NCI-H128 (cell line): ENCODE results near the gene CLMN.
"Not testable (repeated sequence)": the region's sequence is repeated elsewhere in the genome, so short reads cannot be mapped to it uniquely, and the experiment has no call there.

Source experiments
- DNase-seq: peaks from one replicate; lab custom pipeline; 2025; ENCODE audit not compliant: unreplicated experiment; lab: John Stamatoyannopoulos, UW

CLMN gene

DNA sequence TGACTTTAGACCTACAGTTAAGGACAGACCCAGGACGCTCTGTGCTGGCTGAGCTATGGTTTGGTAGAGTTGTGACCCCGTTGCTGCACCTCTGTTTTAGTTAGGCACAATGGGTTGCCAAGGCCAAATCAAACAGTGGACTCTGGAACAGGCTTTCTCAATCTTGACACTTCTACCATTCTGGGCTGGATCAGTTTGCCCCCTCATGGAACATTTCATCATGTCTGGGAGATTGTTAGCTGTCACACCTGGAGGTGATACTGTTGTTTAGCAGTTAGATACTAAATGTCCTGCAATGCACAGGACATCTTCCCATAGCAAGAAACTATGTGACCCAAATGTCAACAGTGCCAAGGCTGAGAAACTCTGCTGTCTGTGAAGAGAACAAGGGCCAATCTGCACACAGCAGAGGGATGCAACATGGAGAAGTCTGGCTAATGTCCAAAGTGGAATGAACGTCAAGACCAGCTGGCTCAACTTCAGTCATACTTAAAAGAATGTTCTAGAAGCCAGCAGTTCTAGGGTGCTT, 96.8 kb downstream of the CLMN start:
- DNase-seq, result no peak

- no peak for DNase-seq
Observed at GRCh38 chr14:95222151-95222631, 97.5 kb downstream of the CLMN start.

- no peak for DNase-seq
Observed at GRCh38 chr14:95221531-95221930, 98.2 kb downstream of the CLMN start.

GRCh38 chr14:95220663-95221231, 99.0 kb downstream of the CLMN start:
- DNase-seq, result no peak

- no peak for DNase-seq
Observed at GRCh38 chr14:95218472-95219193, 101.1 kb downstream of the CLMN start.

DNA sequence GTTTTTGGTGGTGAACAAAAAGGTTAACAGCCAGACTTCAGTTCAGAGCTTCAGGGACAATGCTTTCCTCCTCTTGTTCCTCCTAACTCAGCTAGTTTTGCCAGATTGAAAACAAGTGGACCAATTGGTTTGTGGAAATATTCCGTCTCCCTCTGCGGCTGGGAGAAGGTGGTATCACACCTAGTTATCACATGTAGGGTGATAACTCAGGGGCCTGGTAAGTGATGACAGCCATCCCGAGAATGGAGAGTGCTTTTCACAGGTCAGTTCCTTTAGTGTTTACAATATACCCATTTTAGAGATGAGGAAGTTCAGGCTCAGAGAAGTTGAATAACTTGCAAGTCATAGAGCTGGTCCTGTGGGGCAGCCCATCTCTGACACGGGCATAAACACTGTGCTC, 101.7 kb downstream of the CLMN start:
- DNase-seq, result no peak

DNA sequence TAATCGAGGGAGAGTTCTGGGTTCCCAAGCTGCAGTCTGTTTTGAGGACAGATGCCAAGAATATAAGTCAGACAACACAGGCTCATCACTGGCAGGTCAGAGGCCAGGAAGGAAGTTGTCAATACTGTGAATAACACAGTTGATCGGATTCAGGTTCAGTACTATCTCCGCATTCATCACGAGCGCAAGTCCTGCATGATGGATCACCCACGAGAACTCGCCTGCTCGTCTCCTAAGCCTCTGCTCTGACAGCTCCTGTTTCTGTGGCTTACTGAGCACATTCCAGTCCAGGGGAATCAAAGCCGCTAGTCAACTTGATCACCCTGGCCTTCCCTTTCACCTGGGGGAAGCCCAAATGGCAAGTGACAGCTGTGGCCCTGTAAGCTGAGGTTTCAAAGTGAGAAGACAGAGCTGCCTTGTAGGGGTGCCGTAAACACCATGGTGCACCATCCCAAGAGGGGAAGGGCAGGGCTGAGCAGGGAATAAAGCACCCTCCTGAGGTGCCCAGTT, 102.3 kb downstream of the CLMN start:
- no peak for DNase-seq

DNA sequence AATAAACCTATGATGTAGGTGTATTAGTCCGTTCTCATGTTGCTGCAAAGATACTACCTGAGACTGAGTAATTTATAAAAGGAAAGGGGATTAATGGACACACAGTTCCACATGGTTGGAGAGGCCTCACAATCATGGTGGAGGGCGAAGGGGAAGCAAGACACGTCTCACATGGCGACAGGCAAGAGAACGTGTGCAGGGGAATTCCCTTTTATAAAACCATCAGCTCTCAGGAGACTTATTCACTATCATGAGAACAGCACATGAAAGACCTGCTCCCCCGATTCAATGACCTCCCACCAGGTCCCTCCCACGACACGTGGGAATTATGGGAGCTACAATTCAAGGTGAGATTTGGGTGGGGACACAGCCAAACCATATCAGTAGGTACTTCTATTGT, 103.7 kb downstream of the CLMN start:
- DNase-seq, result no peak

- no peak for DNase-seq
Observed at GRCh38 chr14:95215094-95215725, 104.5 kb downstream of the CLMN start.

GRCh38 chr14:95213774-95214173, 105.9 kb downstream of the CLMN start:
- no peak for DNase-seq

- no peak for DNase-seq
Observed at GRCh38 chr14:95211721-95212504, 107.8 kb downstream of the CLMN start.

DNA sequence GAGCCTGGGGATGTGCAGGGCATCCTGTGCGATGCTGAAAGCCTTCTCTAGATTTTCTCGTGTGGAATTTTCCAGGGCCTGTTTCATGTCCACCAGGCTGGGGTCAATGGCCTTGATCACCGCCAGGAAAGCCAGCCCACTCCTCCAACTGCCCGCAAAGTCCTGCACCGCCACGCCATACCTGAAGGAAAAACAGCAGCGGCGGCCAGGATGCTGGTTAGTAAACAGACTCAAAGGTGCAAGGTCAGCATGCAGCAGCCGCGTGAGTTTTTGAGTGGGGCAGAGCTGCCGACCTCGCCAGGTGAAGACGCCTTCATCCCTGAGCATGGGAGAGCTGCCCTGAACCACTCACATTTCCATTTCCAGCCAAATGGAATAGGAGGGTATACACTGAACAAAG, 109.0 kb downstream of the CLMN start:
- no peak for DNase-seq

- no peak for DNase-seq
Observed at GRCh38 chr14:95208598-95208997, 111.1 kb downstream of the CLMN start.

DNA sequence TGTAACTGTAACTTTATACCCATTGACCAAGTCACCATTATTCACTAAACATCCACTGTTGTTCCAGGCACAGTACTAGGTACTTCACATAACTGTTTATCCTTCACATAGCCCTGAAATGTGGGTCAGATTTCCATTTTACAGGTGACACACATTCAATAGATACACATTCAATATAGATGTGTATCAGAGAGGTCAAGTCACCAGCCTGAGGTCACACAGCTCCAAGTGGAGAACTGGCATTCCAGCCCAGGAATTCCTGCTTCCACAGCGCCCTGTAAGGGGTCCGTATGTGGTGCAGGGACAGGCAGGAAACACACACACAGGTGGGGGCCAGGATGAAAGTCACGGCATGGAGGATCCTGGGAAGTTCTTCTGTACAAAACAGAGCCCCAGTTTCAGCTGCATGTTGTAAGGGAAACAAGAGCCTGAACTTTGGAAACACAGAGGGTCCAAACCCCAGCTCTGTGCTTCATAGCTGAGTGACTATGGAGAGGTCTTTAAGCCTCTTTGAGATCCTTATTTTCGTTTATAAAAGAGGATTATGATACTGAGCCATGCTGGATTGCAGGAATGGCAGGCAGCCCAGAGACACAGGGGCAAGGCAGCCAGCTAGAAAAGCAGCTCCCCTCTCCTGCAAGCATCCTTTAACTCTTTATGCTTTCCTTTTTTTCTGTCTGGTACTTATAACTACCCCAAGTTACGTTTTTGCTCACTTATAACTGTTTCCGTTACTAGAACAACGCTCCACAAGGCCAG, 112.1 kb downstream of the CLMN start:
- DNase-seq, result no peak

DNA sequence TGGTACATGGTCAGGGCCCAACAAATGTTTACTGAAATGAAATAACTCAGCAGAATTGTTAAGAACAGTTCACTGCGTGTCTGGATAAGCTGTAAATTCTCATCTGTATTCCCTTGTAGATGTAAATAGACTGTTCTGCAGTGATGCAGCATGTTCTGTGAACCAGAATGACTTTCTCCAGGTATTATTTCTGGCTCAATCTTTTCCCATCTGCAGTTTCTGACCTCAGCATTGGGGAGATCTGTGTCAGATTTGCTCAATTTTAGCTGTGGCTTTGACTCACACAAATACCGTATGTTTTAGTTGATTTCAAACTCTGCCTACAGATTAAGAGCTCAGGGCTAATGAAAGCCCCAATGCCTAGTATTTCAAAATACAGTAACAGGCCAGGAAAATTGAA, 113.2 kb downstream of the CLMN start:
- no peak for DNase-seq

DNA sequence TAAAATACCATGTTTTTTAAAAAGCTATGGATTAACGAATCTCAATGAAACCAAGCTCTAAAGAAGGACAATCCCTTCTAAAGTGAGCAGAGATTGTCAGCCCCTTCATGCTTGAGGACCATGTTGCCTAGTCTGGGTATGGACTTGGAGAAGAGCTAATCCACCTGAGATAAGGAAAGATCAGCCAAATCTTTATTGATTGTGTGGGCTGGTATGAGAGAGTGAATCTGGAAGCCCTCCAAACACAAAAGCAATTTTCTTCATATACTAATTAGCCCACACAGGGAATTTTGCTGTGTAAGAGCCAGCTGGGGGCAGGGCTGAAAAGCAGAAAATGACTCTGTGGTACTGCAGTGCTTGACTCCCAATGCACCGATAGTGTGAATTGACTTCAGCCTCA, 115.0 kb downstream of the CLMN start:
- no peak for DNase-seq

- DNase-seq, result not testable (repeated sequence)
Observed at GRCh38 chr14:95201745-95202144, 118.0 kb downstream of the CLMN start.

- DNase-seq, result peak; percentile 37
Observed at GRCh38 chr14:95200404-95200803, 119.3 kb downstream of the CLMN start.

- no peak for DNase-seq
Observed at GRCh38 chr14:95199298-95199983, 120.3 kb downstream of the CLMN start.

DNA sequence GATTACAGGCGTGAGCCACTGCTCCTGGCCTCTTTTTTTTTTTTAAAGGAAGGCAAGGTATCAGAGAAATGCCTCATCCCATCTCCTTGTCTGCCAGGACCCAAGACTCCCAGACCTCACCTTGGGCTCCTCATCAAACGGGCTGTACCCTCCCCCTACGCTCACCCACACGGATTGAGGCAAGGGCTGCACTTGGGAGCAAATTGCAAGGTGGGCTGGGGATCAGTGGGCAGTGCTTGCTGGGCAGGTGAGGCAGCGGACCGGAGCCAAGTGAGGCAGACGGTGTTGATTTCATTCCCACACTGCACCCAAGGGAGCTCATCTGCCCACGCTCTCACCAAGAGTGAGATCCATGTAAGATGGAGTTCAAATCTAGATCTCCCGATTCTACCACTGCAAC, 121.4 kb downstream of the CLMN start:
- no peak for DNase-seq
